Measurements from ENCODE around the gene MAP3K6.

GRCh38 chr1:27346357-27346756 lies 20.4 kb downstream of the MAP3K6 start:
- no peak for TF ChIP-seq POLR2AphosphoS5 (IDR thresholded peaks at IDR 0.05; ENCODE audit: low read depth, low read length)
- no peak for TF ChIP-seq POLR2A (IDR thresholded peaks at IDR 0.05; ENCODE audit: low read depth, low read length)

All from GM12891 (cell line).